NCI-H2029 (cell line): Measurements from ENCODE around the gene DPP6.

ENCODE experiments used
- DNase-seq: peaks from one replicate; lab custom pipeline; 2025; lab: John Stamatoyannopoulos, UW

DPP6 gene

DNA sequence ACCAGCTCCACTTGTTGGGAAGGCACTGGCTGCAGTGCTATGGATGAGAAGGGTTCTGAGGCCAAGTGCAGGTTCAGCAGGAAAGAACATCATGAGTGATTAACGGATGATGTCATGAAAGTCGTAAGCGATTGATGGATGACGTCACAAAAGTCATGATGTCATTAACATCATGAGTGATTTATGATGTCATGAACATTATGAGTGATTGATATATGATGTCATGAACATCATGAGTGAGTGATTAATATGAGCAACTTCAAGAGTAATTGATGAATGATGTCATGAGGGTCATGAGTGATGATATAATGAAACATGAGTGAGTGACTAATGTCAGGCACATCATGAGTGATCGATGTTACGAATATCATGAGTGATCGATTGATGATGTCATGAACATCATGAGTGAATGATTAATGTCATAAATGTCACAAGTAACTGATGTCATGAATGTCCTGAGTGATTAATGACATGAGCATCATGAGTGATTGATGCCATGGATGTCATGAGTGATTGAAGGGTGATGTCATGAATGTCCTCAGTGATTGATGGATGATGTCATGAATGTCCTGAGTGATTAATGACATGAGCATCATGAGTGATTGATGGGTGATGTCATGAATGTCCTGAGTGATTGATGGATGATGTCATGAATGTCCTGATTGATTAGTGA, 765.2 kb downstream of the DPP6 start:
- no peak for DNase-seq

DNA sequence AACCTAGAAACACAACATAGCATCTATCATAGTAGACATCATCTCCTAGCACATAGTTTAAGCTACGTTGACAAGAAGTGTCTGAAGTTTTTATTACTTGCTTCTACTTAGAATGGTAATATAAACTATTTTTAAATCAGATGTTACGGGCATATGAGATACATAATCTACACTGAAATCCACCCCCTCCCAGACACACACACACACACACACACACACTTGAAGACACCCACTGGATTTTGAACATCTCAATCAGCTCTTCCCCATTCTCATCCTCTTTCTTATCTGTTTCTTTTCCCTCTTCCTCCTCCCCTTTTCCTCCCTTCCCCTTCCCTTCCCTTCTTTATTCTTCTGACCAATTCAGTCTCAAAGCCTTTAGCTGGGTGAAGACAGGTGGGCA, 774.8 kb downstream of the DPP6 start:
- no peak for DNase-seq

DNA sequence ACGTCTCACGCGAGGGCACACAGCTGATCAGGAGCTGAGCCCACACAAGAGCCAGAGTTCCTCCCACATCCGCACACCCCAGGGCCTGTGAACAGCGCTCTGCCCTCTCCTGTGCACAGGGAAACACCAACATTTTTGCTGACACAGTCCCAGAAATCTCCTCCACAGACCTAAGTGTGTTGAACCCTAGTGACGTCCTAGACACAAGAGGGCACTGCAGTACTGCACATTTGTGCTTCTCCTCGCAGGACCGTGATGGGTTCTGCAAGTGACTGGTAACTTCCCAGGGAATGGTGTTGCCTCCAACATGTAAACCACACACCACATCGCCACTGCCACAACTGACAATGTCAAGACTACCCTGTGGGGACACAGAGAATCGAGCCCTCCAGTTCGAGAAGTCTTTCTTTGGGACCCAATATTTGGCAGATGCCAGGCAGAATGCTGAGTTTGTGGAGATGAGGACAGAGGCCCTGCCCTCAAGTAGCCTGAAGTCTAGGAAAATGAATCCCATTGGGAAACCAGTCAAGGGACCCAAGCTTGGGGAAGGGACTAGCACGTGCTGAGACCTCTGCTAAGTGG, 780.5 kb downstream of the DPP6 start:
- peak; percentile 41 for DNase-seq

DNA sequence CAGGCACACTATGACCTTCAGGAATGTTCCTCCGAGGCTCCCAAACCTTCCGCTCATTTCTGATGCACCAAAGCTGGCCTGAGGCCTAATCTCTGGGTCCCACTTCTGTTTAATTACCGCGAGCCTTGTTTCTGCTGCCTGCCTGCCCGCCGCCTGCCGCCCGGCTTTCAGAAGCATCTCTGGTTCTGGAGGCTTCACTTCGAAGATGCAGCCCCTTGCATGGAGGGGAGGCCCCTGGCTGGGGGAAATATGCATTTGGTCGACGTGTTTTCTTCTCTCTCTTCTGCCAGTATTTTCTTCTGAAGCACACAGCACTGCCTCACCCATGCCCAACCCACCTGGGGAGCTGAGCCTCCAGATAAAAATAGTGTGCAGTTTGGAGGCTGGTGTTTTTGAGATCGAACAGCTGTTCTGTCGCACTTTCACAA, 783.8 kb downstream of the DPP6 start:
- DNase-seq: no peak

DNA sequence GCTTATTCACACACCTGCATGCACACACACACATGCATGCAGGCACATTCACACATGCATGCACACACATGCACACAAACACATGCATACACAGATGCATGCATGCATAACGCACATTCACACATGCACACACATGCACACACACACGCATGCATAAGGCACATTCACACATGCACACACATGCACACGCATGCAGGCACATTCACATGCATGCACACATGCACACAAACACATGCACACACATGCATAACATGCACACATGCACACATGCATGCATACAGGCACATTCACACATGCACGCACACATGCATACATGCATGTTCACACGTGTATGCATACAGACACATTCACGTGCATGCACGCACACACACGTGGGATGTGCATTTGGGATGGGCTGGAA, 784.9 kb downstream of the DPP6 start:
- no peak for DNase-seq

DNA sequence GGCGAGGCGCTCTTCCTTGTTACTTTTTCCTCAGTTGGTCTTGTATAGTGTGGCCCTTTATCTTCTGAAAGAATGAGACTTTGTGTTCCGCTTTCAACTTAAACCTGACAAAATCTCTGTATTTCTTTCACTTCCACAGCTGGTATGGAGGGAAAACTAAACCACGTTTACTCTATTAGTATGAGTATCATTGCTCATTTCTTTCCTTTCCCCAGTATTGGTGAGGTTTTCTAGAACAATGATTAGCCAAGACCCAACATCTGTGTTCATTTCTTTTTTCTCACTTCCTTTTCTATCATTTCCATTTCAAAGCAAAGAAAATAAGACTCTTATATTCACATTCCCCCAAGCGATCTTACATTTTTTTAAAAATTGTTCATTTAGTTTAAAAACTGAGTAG, 785.4 kb downstream of the DPP6 start:
- DNase-seq: no peak

DNA sequence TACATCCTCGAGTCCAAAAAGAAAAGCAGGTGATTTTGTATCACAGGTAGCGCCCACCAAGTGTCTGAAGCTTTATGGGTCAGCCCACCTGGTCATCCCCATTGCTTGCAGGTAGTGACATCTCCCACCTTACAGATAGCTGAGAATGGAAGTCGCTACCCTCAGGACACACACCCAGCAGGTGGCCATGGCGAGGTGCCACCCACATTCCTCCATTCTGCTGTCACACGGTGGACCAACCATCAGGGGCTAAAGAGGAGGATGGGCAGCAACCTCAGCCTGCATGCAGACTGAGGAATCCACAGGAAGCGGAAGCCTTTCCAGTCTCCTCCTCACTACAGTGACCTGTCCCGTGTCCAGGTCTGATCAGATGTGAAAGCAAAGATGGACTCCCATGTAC, 787.9 kb downstream of the DPP6 start:
- no peak for DNase-seq

DNA sequence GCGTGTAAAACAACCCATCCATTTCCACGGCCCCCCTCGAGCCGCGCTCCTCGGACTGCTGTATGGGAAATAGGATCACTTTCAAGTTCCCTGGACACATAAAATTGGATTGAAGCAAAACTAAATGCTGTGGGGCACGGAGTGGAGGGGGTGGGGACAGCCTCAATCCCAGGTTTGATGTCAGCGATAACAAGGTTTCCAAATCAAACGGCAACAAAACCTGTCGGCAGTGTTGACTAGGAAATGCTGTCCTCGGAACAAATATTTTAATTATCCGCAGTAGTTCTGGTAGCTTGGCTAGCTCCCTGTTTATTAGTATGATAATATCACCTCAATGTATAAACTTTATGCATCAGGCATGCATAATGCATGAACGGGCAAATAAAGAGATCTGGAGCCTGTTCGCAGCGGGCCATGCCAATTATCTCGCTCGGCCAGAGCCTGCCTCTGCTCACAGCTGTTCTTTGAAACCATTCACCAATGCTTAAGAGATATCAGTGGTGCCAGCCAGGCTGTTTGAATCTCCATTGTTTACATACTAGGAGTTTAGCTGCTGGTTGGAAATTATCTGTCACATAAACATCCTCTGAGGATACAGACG, 789.6 kb downstream of the DPP6 start:
- DNase-seq: peak; percentile 80

DNA sequence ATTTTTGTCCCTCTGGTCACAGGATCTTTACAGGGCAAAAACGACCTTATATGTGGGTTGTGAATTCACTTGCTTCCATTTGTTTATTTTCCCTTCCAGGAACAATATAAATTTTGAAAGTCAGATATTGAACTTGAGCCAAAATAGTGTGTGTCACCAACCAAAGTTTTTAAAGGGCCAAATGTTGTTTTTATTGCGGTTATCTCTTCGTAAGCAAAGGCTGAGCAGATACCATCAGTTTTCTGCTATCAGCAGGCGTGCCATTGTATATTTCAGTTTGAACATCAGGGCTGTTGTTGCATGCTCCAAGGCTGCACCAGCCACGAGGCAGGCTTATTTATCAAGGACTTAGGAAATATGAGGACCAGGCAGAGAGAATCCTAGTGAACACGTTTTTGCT, 790.4 kb downstream of the DPP6 start:
- DNase-seq: peak; percentile 12

DNA sequence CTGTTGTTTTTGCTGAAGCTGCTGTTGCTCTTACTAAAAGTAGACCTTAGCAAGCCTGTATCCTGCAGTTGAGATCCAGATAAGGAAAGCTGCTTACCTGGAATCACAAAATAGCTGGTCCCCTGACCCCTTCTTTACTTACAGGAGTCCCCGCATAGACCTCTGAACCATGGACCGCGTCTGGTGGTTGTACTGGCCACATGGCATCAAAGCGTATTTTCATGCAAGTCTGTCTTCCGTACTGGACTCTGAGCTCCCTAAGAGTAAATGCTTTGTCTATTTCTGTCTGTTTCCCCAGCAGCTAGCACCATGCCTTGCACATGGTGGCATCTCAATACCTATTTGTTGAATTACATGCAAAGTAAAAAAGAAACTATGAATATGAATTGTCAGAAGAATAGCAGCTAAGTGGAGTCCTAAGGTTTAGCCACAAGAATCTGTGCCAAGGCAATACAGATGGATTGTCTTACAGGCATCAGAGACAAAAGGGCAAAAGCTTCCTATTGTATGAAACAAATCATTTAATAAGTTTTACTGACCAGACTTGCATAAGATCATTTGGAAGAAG, 791.6 kb downstream of the DPP6 start:
- no peak for DNase-seq

DNA sequence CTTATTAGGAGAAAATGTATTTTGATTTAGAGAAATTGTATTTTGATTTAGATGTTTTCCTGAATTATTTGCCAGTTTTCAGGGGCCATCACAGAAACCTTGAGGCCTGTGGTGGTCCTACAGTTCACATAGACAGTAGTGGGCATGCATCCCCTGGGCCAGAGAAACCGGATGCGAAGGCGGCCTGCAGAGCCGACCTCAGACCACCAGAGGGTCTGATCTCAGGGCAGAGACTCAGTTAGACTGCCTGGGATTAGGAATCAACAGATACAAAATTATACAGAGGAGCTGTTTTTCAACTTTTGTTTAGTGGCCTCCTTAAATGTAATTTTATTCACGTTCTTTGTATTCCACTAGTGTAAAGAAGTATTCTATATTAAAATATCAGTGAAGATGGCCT, 792.3 kb downstream of the DPP6 start:
- DNase-seq: no peak

DNA sequence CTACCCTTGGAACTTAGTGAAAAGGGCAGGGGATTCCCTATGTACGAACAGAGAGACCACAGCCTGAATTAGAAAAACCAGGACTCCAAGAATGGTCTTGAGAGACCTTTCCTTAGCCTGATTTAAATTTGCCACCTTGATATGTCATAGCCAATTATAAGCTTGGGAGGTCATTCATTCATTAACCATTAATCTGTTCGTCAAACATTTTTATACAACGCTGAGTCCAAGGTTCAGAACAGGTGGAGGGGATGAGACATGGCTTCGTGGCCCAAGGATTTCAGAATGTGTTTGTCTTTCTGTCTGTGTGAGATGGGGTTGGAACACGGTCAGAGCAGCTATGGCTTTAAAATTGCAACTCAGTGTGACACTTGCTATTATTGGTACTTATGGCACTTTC, 792.8 kb downstream of the DPP6 start:
- DNase-seq: no peak

DNA sequence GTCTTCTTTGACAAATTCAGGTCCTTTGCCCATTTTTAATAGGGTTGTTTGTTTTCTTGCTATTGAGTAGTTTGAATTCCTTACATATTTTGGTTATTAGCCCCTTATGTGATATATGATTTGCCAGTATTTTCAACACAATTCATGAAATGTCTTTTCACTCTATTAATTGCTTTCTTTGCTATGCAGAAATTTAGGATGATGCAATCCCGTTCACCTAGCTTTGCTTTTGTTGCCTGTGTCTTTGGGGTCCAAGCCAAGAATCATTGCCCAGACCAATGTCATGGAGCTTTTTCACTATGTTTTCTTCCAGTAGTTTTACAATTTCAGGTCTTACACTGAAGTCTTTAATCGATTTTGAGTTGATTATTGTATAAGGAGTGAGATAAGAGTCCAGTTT, 796.3 kb downstream of the DPP6 start:
- no peak for DNase-seq

DNA sequence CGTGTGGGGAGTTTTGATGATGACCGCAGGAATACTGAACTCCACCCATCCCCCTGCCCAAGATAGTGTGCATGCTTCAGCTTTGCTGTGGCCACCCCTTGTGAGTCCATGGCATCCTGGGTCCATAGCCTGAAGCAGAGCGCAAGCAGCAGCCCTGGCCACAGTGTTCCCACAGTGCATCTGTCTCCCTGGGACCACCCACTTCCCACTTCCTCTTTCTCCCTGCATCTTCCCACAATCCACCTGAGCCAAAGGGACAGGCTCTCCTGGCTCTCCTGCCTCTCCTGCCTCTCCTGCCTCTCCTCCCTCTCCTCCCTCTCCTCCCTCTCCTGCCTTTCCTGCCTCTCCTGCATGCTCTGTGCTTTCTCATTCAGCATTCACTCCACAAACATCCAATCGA, 800.0 kb downstream of the DPP6 start:
- no peak for DNase-seq

DNA sequence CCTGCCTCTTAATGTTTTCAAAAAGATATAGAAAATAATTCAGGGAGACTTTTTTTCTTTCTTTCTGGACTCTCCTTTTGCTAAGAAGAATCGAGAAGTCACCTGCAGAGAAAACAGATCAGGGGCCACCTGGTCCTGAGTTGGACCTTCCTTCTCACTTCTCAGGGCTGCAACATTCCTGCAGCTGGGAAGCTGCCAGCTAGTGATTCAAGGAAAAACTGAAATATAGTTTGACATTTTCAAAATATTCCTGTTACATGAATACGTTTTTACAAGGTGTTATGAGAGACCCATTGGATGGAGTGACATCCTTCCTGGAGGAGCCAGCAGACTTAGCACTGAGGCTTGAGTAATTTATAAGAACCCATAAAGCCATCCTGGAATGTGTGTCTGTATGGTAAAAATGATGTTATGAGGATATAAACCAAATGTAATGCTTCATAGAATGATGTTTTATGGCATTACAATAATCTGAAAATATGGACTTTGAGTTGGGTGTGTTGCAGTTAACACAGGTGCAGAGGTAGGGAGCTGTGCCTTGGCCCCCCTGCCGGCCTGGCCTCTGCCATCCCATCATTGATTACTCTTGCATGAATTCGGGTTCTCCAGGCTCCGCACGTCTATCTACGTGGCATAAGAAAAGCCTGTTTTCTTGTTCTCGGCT, 801.0 kb downstream of the DPP6 start:
- no peak for DNase-seq

DNA sequence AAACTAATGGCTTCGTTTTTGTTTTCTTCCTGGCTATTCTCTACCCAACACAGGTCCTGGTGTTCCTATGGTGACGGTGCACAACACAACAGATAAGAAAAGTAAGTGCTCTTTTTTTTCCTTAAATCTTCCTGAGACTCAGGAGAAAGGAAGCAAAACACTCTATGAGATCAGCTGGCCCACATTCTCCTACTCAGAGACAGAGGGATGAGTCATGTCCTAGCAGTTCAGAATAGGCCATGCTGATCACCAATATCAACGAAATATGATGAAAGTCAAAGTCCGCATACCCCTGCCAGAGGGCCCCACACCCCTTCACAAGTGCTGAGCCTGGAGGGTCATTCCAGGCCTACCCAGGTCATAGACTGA, 801.5 kb downstream of the DPP6 start:
- no peak for DNase-seq

DNA sequence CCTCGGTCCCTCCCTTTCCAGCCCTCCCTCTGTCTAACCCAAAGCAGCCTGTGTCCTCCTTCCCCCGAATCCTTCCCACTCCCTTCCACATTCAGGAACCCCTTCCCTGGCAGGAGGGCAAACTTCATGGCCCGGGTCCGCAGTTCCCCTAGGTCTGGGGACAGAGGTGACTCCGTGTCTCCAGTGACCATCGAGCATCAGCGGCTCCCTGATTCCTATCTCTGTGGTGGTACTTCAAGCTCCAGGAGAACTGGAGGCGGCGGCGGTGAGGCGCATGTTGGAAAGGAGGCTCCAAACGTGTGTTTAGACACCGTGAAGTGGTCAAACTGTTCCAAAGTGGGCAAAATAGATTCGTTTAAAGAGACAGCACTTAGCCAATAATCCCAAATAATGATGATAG, 802.6 kb downstream of the DPP6 start:
- no peak for DNase-seq

DNA sequence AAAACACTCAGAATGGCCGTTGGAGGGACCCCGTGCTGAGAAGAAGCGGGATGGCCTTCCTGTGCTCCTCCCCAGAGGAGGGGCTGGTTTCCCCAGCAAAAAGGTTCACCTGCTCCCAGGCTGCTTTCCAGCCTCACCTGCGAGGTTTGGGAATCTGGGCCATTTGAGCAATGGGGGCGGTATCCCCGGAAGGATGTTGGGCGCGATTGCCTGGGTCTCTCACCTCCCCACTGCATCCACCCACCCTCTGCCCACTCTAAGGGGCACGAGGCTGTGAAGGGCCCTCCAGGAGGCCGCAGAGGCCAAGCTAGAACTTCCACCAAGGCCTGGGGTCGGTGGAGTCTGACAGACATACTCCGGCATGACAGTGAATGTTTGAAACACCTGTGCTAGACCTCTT, 803.2 kb downstream of the DPP6 start:
- no peak for DNase-seq

DNA sequence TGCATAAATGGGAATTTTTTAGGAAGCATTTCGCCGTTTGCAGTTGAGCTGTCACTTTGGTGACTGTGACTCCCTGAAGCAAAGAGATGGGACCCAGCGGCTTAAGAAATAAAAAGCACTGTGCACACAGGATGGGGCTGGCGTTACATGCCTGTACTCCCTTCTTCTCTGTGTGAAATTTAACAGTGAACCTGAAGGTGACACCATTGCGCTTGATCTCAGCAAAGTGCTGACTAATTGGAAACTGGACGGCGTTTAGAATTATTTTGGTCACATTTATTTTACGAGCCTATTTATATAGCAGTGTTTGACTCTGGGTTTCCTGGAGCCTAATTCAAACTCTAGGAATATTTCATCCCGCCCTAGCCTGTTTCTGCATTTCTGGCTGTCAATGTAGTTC, 804.5 kb downstream of the DPP6 start:
- DNase-seq: no peak

DNA sequence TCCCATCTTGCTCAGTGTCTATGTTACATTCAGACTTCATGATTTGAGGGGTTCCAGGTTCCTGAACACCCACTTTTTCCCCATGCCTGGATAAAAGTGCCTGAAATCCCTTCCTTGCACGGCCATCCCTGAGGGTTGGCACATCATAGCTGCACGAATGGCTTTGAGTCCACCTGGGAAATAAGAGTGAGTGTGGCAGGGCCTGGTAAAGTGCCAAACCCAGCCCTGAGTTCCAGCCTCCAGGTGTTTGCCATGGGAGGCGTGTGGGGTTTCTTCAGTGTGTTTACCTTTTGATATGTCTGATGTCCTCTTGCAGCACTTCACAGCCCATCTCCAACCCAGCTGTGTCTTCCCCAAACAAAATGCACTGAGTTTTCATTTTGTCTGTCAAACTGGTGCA, 805.0 kb downstream of the DPP6 start:
- peak; percentile 33 for DNase-seq

DNA sequence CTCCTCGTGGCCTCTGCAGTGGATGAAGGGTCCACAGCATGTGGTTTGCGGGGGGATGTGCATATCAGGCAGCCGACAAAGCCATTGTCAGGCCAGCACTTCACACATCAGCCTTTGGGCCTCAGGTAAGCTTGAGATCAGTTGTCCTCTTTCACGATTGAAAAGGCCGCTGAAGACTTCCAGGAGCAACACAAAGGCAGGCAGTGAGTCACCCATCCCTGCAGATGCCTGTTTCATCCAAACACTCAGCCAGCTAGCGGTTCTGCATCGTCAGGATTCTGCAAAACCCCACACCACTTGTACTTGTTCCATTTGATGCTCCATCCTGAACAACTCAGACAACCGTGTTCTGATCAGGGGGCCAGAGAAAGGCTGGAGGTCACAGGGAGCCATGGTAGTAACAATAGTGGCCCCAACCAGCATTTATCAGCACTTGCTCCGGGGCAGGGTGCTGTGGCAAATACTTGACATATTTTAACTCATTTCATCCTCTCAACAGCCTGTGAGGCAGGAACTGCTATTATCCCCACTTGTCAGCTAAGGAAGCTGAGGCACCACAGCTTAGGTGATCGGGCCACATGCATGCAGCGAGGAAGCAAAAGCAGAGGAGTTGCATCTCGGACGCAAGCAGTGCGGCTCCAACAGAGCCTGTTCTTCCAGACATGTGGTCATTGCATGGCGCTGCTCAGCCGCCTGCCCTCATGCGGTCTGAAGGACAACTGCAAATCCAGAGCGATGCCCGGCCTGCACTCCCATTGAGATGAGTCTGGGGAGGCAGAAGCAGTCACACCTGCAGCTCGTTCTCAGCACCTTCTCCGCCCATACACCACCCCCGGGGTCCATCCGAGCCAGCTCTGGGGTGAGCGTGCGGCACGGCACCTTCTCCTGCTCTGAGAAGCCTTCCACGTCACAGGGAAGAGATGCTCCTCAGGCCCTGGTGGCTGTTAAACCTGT, 805.8 kb downstream of the DPP6 start:
- peak; percentile 26 for DNase-seq
